GM12874 (cell line): Measurements from ENCODE around the gene ELK3.

ENCODE experiments used
- CTCF ChIP-seq: IDR thresholded peaks from 2 replicates; pipeline ENCODE4 v1.5.1; 2011; ENCODE audit warnings: low read depth, mild to moderate bottlenecking, control low read depth, low read length, moderate library complexity; ENCODE audit not compliant: insufficient read depth

Gene ELK3

GRCh38 chr12:96196781-96197180 is 2.6 kb downstream of the ELK3 start:
- TF ChIP-seq CTCF, result no peak

DNA sequence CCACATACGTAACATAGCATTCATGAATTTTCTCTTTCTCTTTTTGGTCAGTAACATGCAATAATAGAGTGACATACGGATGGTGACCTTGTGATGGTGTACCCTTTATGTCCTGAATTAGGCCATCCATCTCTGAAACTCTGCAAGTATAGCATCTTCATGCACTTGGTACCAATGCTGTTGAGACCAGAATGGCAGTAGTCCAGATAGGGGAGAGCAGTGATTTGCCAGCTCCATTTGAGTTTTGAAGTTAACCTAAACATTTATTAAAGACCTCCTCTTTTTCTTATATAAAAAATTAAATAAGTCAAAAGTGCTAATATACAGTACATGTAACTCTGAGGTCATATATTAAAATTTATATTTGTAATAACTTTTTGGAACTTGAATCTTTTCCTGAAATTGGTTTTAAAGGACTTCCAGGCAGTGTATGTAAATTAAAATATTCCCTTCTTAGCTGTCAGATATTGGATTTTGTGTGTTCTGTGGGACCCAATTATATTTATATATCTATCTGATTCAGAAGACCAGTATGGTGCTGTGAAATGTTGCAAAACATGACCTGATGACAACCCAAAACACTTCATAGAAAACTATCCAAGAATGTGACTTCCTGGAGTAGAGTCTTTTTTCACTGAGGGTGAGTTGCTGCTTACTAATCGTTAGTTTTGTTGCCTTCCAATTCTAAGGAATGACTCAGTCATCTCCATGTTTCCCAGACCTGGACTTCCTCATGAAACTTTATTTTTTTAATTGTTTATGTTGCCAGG is 3.5 kb downstream of the ELK3 start:
- TF ChIP-seq CTCF, result no peak

DNA sequence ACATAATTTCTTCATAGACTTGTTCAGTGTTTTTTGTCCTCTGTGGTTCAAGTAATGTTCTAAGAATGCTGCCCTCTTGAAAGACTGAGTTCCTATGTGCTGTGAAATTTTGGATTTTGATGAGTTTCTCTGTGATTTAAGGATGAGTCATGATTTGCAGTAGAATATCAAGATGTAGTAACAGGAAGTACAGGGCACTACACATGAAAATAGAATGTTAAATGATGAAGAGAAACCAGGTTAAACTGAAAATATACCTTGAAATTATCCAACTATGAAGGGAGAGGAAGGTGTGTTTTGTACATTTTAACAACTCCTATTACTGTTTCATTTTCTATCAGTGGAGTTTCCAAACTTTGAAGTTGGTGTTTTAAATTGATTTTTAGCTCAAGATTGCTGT is 4.8 kb downstream of the ELK3 start:
- no peak for TF ChIP-seq CTCF

- no peak for TF ChIP-seq CTCF
These were observed 5.3 kb downstream of the ELK3 start for GRCh38 chr12:96199464-96199863.

GRCh38 chr12:96201272-96202227 is 7.4 kb downstream of the ELK3 start:
- TF ChIP-seq CTCF, result no peak

DNA sequence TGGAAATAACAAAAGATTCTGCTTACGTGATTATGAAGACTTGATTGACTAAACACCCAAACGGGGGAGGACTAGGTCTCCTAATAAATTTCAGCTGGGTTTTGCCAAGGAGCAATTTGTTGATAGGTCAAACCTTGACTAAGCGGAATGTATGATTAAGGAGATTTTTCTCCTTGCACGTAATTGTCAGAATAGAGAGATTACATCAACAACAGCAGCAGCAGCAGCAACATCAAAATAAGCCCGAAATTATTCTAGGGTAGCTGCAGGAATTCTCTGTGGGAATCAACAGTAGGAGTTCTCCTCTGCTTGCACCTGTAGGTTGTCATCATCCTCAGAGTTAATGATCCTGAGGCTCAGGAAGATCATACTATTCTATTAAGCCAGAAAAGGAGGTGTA is 10.2 kb downstream of the ELK3 start:
- TF ChIP-seq CTCF, result no peak

DNA sequence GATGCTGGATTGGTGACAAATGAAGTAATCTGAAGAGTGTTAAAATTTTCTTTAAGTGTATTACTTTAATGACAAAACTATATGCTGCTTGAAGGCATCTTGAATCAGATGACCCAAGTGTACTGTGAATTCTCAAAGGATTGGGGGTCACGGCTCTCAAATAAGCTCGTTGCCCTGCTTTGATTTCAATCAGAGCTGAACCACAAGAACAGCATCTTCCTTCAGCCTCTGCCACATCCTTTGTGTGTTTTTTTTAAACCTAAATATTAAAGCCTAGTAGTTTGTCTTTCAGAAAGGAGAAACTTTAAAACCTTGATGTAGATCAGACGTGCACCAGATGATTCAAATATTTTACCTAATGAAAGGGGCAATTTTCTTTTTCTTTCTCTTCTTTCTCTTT is 11.7 kb downstream of the ELK3 start:
- no peak for TF ChIP-seq CTCF
